HG03575 (cell line): ENCODE measurements around the gene TAF4.

ENCODE experiments used
- ATAC-seq: cut with Tn5 transposase; IDR thresholded peaks from one replicate; pipeline ENCODE4 v1.9.1; 2021; ENCODE audit not compliant: unreplicated experiment, insufficient number of reproducible peaks, low FRiP score; ENCODE audit errors: extremely low read depth

TAF4 gene, protein sequence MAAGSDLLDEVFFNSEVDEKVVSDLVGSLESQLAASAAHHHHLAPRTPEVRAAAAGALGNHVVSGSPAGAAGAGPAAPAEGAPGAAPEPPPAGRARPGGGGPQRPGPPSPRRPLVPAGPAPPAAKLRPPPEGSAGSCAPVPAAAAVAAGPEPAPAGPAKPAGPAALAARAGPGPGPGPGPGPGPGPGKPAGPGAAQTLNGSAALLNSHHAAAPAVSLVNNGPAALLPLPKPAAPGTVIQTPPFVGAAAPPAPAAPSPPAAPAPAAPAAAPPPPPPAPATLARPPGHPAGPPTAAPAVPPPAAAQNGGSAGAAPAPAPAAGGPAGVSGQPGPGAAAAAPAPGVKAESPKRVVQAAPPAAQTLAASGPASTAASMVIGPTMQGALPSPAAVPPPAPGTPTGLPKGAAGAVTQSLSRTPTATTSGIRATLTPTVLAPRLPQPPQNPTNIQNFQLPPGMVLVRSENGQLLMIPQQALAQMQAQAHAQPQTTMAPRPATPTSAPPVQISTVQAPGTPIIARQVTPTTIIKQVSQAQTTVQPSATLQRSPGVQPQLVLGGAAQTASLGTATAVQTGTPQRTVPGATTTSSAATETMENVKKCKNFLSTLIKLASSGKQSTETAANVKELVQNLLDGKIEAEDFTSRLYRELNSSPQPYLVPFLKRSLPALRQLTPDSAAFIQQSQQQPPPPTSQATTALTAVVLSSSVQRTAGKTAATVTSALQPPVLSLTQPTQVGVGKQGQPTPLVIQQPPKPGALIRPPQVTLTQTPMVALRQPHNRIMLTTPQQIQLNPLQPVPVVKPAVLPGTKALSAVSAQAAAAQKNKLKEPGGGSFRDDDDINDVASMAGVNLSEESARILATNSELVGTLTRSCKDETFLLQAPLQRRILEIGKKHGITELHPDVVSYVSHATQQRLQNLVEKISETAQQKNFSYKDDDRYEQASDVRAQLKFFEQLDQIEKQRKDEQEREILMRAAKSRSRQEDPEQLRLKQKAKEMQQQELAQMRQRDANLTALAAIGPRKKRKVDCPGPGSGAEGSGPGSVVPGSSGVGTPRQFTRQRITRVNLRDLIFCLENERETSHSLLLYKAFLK

DNA sequence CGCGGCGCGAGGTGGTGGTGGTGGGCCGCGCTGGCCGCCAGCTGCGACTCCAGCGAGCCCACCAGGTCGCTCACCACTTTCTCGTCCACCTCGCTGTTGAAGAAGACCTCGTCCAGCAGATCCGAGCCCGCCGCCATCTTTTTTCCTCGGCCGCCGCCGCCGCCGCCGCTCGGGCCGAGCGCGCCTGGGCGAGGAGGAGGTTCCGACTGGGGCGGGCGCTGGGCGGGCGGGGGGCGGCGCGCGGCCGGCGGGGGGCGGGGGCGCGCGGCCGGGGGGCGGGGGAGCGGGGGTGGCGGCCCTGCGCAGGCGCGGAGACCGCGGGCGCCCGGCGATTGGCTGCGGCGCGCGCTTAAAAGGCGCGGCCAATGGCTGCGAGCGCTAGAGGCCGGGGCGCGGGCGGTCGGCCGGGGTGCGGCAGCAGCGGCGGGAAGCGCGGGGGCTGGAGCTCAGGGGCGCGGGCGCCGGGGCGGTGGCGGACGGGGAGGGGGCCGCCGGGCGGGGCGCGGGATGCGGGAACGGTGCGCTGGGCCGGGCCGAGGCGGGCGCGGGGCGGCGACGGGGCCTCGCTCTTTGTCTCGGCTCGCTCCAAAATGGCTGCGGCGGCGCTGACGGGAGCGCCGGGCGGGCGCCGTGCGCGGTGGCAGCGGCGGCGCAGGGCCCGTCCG lies at the start of gene TAF4:
TSS of gene TAF4 (minus strand) at position 208 of the 665 bp plus-strand sequence. CDS start at position 137, 71 bp downstream.
- no peak for ATAC-seq

DNA sequence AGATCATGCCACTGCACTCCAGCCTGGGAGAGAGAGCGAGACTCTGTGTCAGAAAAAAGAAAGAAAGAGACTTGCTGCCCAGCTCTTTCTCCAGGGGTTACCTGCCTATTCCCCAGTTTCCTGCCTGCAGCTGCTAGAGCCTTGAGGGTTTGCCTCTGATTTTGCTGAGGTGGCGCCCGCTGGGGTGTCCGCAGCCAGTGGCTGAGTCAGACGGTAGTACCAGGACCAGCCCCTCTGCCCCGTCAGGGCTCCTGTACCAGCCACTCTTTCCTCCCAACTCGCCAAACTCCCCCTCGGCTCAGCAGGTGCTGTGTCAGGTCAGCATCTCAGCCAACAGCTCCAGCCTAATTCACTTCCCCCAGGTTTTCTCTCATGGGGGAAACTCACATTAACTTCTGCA lies 49.2 kb upstream of the TAF4 start:
- no peak for ATAC-seq

DNA sequence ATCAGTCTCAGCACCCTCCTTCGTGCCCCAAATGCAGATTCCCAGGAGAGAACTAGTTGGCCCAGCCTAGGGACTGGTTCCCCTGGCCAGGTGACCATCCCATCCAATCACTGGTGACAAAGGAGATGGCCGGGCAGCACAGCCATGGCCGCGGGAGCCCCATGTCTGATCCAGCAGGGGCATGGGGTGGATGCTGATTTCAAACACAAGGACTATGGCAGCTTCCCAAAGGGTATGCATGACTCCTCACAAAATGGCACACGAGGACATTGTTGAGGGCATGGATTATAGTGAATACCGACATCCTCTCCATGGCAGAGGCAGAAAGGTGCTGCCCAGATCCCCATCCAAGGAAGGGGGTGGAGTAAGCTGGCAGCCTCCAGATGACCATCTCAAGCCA lies 46.7 kb upstream of the TAF4 start:
- ATAC-seq, result no peak

DNA sequence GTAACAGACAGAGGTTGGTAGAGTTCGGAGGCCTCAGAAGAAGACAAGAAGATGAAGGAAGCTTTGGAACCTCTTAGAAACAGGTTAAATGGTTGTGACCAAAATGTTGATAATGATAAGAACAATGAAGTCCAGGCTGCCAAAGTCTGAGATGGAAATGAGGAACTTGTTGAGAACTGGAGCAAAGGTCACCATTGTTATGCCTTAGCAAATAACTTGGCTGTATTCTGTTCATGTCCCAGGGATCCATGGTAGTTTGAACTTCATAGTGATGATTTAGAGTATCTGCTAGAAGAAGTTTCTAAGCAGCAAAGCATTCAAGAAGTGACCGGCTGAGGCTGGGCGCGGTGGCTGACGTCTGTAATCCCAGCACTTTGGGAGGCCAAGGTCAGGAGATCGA lies 45.5 kb upstream of the TAF4 start:
- ATAC-seq, result no peak

DNA sequence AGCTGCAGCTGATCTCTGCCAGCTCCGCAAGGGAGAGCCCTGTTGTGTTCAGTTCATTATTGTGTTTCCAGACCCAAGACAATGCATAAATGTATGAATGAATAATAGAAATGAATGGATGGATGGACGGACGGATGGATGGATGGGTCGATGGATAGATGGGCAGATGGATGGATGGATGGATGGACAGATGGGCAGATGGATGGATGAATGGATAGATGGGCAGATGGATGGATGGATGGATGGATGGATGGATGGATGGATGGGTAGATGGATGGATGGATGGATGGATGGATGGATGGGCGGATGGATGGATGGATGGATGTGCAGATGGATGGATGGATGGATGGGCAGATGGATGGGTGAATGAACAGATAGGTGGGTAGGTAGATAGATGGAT lies 39.9 kb upstream of the TAF4 start:
- ATAC-seq, result no peak

DNA sequence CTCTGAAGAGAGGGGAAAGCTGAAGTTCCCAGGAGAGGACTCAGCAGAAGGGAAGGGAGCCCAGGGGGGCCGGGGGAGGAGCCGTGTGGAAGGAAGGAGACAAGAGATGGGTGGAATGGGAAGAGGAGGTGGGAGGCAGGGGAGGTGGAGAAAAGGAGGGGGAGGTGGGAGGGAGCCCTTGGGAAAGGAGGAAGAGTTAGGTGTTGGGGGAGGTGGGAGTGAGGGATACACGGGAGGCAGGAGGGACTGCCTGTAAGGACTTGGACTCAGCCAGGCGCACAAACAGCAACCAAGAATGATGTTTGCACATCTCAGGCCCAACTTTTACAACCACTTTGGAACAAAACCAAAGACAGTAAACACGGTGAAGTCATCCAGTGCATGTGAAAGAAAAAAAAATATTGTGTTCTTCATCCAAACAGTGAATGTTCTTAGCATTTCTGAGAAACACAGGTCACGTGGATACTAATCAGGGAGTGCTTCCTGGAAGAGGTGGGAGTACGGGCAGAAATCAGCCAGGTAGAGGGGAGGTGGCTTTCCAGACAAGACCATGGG lies 39.2 kb upstream of the TAF4 start:
- ATAC-seq, result no peak

DNA sequence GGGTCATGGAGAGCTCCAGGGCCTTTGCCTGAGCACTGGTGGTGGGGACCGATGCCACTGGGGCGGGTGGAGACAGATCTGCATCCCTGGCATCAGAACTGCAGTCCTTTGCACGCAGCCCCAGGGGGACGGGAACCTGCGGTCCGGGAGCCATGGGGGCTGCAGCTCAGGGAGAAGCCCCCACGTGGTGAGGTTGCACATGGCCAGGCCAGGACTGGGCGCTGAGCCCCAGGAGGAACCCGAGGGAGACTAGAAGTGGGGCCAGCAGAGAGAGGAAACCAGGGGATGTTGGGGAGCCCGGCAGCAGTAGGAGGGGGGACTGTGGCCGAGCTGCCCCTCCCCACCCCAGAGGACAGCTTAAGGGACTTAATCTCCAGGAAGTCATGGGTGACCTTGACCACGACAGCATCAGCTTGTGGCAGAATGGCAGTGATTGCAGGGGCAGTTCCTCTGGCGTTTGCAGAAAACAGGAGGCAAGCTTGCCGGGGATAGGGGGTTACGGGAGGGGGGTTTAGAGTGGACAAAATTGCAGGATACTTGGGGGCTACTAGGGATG lies 38.6 kb upstream of the TAF4 start:
- ATAC-seq, result no peak

DNA sequence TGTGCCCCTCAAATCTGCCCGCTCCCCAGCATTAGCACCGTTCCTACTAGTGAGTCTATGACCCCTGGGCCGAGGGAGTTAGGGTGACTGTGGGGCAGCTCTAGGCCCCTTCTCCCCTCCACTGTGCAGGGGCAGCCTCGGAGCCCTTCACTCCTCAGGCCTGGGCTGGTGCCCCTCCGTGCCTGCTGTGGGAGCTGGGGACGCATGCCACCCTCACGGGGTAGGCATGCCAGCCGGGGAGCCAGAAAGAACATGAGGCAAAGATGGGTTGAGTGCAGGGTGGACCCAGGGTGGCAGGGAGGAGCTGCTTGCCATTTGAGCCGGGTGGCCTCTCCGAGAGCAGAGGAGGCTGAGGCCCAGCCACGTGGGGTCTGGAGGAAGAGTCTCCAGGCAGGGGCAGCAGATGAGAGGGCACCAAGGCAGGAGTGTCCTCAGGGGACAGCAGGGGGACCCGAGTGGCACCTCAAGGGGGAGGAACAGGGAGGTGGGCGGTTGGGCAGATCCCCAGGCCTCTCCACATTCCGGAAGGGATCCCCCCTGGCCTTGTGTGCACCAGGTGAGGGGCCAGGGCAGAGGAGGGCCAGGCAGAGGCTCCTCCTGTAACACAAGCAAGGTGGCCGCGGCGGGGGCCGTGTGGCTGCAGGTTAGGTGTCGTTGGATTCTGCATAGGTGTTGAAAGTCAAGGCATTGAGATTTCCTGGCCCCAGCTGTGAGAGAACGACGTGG lies 38.0 kb upstream of the TAF4 start:
- no peak for ATAC-seq

DNA sequence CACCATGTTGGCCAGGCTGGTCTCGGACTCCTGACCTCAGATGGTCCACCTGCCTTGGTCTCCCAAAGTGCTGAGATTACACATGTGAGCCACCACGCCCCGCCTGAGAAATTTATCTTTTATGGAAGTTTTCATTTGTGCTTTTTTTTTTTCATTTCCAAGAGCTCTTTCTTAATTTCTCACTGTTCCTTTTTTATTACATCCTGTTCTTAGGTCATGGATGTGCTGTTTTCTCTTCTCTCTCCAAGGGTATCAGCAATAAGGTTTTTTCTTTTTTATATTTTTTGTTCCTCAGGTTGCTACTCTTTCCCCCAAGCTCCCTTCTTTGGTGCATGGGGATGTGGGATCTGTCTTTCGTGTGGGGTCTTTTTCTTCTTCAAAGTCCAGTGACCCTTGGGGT lies 35.4 kb upstream of the TAF4 start:
- no peak for ATAC-seq

DNA sequence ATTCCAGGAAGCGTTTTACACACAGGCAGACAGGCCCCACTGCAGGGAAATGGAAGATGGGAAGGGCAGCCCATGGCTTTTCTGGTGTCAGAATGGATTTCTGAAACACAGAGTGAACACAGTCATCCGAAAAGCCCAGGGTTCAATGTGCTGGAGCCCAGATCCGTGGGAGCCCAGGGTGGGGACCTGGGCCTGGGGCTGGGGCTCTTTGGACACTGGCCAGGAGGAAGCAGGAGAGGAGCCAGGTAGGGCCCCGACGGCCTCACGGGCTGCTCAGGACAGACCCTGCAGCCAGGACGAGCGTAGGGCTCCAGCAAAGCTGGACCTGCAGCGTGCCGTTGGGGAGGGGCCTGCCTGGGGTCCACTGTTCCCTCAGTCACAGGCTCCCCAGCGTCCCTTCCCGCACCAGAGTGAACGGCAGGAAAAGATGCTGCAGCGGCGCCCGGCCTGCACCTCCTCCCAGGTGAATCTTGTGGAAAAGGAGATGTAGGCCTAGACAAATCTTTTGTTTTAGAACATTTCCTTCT lies 32.3 kb upstream of the TAF4 start:
- ATAC-seq, result no peak

DNA sequence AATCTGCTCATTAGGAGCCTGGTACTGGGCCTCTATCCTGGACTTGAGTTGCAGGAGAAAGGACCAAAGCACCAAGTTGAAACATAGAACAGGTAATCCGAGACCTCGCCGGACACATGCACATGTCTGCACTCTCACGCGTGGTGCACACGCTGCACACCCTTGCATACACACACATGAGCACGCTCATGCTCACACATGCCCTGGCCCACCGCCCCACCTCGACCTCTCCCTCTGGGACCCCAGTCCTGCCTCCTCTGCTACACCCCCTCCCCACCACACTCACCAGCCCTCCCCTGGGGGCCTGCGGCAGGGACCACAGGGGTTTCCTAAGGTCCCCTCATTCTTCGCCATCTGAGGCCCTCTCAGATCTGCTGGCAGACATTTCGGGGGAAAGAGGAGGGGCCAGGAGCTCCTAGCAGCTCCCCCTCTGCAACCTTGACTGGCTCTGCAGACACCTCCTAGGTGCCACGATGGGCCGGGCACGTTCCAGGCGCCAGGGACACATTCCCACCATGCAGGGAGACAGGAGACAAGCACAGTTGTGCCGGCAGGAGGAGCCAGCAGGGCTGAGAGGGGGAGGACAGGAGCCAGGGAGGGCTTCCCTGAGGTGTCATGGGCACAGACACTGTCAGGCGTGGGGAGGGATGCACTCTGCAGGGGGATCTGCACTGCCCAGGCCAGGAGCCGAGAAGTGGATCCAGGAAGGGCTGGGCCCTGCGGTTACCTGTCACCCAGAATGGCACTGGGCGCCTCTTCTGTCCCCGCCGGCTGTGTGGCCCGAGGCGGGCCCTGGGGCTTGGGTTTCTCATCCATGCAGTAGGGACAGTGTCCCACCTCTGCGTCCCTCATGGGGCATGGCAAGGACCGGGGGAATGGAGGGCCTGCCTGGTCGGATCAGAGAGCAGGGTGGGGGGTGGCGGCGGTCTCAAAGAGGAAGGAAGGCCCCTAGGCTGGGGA lies 31.0 kb upstream of the TAF4 start:
- no peak for ATAC-seq

DNA sequence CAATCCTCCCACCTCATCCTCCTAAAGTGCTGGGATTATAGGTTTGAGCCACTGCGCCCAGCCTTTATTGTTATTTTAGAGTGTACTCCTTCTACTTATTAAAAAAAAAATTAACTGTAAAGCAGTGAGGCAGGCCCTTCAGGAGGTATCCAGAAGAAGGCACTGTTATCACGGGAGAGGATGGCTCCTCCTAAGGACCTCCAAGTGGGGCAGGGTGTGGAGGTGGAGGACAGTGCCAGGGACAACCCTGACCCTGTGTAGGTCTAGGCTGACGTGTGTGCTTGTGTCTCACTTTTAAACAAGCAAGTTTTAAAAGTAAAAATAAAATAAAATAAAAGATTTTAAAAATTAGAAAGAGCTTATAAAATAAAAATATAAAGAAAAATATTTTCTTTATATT lies 23.7 kb upstream of the TAF4 start:
- ATAC-seq, result no peak

DNA sequence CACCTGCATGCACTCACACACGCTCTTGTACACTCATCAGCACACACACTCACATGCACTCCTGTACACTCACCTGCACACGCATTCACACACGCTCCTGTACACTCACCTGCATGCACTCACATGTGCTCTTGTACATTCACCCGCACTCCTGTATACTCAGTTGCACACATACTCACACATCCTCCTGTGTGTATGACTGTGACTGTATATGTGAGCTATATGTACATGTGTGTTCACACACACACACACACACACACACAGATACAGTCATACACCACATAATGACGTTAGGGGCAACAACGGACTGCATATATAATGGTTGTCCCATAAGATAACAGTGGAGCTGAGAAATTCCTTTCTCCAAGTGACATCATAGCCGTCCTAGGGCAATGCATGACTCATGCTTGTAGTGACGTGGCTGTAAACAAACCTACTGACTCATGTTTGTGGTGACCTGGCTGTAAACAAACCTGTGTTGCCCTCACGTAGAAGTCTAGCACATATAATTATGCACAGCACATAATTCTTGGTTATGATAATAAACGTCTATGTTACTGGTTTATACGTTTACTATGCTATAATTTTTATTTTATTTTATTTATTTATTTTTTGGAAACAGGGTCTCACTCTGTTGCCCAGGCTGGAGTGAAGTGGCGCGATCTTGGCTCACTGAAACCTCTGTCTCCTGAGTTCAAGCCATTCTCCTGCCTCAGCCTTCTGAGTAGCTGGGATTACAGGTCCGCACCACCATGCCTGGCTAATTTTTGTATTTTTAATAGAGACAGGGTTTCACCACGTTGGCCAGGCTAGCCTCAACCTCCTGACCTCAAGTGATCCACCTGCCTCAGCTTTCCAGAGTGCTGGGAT lies 22.8 kb upstream of the TAF4 start:
- no peak for ATAC-seq

DNA sequence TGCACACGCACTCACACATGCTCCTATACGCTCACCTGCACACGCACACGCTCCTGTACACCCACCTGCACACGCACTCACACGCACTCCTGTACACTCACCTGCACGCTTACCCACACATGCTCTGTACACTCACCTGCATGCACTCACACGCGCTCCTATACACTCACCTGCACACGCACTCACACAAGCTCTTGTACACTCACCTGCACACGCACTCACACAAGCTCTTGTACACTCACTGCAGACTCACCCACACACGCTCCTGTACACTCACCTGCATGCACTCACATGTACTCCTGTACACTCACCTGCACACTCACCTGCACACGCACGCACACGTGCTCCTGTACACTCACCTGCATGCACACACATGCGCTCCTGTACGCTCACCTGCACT lies 22.0 kb upstream of the TAF4 start:
- ATAC-seq, result no peak

DNA sequence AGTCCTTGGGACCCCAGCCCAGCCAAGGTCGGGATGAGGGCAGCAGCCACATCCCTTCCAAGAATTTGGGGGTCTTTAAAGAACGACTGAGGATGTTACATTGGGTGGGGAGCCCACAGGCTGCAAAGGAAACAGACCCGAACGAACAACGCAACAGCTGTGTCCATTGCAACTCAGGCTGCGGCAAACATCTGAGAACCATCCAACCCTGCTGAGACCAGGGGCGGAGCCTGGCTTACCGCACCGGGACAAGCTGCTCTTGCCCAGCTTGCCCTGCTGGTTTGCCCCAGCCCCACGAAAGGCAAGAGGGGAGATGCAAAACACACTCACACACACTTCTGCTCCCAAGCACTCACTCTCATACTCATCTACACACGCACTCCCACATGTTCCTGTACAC lies 21.5 kb upstream of the TAF4 start:
- ATAC-seq, result no peak

DNA sequence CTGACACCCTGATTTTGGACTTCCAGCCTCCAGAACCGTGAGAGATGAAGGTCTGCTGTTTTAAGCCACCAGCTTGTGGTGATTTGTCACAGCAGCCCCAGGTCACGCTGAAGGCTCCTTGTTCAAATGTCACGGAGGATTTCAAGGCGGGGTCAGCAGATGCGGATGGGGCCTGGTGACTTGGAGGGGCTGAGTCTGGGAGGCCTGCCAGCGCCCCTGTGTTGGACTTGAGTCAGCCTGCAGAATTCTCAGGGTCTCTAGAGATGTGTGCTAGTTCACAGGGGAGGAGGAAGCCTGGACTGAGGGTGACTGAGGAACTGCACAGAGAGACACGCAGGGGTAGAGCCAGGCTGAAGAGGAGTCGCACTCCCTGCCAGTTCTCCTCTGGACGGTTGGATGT lies 19.5 kb upstream of the TAF4 start:
- no peak for ATAC-seq
